Measurements from ENCODE around the gene GATA5.
A peak's percentile ranks its signal among the peaks of the same experiment; 100 is the strongest.
"Not testable (repeated sequence)": the region's sequence is repeated elsewhere in the genome, so short reads cannot be mapped to it uniquely, and the experiment has no call there.

Gene GATA5

DNA sequence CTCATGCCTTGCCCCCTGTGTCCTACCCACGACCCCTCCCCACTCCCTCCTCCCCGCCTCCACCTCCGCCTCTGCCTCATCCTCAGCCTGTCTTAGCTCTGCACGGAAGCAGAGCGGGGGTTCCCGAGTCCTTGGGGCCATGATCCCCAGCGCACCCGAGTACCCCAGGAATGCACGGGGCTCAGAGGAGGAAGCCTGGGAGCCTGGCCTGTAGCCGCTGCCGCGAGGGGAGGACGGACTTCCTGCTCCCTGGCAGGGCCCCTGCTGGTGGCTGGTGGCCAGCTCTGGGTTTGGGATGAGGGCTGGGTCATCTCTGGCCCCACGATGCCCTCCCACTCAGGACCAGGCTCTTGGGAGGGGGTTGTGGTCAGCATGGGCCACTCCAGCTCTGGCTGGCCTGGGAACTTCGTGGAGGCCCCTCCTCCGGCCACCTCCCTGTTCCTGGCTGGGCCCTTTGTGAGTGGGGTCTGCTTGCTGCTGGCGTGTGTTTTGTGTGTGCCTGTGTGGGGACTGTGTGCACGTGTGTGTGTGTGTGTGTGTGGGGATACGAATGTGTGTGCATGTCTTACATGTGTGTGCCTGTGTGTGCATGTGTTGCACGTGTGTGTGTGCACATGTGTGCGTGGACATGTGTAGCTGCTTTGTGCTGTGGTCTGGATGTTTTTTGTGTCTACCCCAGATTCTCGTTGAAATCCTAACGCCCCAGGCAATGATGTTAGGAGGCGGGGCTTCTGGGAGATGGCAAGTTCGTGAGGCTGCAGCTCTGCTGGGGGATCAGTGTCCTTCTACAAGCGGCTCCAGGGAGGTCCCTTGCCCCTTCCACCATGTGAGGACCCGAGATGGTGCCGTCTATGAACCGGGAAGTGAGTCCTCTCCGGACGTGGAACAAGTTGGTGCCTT lies 47.1 kb downstream of the GATA5 start:
- no peak for DNase-seq

DNA sequence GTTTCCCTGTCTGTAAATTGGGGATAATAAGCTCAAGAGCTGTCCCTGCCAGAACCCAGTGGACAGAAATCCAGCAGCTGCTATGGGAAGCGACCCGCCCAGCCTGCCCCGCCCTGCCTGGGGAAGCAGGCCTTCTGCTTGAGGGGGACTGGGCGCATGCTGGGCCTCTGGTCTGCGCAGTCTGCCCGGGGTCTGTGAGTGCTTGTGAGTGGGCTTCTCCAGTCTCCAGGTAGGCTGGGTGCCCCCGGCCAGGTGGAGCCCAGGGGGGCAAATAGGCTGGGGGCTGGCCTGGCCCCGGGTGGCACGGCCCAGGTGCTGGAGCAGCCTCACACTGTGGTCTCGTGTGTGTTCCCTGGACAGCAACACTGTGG lies 47.8 kb downstream of the GATA5 start:
- DNase-seq: no peak

DNA sequence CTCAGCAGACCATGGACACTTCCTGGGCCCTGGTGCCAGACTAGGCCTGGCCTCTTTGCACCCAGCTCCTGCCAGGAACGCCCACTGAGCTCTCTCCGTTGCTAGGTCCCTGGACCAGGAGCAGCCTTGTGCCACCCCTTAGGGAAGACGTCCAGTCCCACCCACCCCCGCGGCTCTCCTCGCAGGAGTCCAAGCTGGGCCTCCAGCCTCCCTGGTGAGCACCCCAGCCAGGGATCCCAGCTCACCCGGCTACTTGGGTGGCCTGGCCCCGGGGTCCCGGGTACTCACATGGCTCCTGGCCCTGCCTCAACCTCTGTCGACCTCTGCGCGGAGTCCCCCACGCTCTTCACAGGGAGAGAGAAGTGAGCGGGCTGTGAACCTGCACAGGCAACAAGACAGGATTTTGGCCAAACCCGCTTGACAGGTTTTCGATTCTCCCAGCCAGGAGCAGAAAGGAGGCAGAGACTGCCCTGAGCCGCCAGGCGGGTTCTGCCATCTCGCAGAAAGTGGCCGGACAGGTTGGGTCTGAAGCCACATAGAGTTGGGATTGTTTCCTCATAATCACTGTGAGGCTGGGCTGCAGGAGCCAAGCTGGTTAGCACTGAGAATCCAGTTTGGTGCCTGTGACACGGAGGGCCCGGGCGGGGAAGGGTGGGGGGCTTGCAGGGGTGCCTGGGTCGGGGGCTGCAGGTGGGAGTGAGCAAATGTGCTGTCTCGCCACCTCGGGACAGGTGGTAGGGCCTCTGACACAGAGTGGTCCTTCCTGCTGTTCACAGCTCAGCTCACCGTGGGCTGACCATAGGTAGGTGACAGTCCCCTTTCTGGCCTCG lies 48.4 kb downstream of the GATA5 start, which contains the start of gene RBBP8NL:
RBBP8NL (minus strand) TSS at position 368 of the 830 bp plus-strand sequence. CDS start 7,892 bp downstream, outside the sequence.
- DNase-seq: no peak

DNA sequence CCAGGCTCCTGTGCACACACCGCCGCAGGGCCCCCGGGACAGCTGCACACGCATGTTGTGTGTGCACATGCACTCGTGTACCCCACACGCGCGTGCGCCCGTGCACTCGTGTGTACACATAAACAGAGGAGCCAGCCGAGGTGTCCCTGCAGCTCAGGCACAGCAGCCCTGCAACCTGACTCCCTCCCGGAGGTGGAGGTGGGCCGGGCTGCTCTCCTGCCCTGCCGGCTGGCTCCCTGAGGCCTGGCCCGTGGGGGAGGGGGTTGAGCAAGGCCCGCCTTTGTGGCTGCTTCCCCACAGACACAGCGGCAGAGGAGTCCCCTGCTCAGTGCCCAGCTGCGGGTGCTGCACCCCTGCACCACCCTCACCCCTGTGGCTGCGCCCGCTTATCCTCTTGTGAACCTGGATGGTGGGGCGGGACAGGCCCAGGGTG lies 49.1 kb downstream of the GATA5 start:
- DNase-seq: no peak

DNA sequence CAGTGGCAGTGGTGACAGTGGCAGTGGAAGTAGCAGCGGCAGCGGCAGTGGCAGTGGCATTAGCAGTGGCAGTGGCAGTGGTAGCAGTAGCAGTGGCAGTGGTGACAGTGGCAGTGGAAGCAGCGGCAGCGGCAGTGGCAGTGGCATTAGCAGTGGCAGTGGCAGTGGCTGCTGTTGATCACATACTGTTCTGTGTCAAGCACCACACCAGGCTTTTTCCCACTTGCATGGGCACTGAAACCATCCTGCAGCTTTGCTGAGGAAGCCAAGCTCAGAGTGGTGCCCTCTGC lies 49.8 kb downstream of the GATA5 start:
- DNase-seq: not testable (repeated sequence)

DNA sequence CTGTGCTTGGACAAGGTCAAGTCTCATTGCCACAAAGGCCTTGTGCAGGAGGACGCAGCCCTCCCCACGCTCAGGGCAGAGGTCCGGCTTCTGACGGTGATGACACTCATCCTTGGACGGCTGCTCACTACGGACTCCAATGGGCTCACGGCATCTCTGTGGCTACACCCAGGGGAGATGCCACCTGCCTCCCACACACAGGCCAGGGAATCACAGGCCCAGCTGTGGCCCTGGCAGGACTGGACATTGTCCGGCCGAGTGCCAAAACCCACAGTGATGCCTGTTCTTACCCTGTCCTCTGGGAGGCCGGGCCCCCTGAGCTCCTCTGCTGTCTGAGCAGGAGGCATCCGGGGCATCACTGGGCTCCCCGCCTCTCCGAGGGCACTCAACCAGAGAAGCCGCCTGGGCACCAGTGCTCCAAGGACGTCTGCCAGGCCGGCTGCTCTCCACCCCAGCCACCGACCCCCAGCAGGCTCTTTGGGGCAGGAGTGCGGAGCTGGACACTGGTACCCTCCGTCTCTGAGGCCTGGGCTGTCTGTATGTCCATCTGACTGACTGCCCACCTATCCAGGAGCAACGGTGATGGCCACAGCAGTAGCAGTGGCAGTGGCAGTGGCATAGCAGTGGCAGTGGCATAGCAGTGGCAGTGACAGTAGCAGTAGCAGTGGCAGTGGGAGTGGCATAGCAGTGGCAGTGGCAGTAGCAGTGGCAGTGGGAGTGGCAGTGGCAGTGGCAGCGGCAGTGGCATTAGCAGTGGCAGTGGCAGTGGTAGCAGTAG lies 50.3 kb downstream of the GATA5 start:
- DNase-seq: no peak

DNA sequence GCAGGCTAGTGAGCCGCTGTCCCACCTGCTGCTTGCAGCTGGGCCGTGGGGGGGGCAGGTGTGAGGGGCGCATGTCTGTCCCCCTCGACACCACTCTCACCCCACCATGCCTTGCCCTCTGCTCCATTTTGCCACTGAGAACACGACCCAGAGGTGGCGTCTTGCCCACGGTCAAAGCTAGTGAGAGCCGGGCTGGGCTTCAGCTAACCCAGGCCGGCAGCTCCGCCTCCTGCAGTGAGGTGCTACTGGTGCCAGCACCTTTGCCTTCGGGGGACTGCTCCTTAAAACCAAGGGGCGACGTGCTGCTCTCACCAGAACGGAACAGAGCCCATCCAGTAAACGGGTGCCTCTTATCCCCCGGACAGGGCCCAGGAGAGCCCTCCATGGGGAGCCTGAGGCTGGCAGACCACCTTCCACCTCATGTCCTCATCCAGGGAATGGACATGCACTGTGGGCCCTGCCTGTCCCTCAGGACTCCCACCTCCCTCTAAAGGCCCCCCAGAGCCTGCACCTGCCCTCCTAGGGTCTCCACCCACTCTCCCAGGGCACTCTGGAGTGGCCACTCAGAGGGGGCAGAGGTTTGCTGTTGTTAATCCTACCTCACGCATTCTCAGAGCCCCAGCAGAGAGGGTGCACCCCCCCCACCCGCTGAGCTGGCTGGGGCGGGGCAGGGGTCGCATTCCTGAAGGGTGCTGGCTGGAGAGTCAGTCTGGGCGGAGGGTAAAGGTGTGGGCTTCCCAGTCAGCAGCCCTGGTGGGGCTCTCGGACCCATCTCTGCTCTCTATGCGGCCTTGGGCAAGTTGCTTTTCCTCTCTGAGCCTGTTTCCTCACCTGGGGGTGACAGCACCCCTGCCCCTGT lies 51.3 kb downstream of the GATA5 start:
- no peak for DNase-seq

DNA sequence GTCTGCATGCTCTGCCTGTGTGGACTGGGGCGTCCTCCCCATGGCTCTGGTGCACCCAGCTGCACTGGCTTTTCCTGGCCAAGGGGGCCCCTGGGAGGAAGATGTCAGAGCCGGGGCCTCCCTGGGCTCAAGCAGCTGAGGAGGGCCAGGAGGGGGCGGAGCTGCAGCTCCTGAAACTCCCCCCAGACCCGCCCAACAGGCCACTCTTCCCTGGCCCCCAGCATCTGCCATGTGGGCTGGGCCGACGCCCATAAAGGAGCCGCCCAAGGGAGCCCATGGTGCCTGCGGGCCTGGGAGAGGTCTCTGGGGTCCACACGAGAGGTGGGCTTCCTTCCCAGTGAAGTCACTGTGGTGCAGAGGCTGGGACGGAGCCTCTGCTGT lies 52.5 kb downstream of the GATA5 start:
- DNase-seq: no peak

DNA sequence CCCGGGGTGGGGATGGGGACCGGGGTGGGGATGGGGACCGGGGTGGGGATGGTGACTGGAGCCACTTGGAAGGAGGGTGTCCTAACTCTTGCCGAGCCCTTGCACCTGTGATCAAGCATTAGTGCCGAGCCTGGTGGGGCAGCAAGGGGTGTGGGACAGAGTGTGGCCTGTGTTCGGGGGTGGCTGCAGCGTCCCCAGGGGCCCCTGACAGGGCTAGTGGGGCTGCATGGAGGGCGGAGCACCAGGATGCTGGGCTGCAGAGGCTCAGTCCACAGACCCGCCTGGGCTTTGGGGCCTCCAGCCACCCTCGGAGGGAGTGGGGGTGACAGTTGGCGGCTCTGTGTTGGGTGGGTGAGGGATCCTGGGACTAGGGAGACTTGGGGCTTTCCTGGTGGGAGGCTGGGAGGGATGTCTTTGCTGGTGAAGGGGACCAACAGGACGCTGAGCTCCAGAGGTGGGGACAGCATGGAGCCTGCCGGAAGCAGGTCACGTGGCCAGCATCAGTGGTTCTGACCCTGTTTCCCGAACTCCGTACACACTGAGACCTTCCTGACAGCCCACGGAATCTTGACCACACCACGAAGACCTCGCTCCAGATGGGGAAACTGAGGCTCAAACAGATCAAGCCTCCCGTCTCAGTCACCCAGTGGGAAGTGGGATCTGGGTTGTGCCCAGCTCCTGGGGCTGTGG lies 53.0 kb downstream of the GATA5 start:
- DNase-seq: no peak

DNA sequence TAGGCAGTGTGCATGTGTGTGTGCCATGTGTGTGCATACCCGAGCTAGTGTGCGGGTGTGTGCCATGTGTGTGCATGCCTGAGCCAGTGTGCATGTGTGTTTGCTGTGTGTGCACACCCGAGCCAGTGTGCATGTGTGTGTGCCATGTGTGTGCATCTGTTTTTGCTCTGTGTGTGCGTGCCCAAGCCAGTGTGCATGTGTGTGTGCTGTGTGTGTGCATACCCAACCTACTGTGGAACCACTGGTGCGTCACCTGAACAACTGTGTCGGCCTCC lies 54.1 kb downstream of the GATA5 start:
- no peak for DNase-seq

DNA sequence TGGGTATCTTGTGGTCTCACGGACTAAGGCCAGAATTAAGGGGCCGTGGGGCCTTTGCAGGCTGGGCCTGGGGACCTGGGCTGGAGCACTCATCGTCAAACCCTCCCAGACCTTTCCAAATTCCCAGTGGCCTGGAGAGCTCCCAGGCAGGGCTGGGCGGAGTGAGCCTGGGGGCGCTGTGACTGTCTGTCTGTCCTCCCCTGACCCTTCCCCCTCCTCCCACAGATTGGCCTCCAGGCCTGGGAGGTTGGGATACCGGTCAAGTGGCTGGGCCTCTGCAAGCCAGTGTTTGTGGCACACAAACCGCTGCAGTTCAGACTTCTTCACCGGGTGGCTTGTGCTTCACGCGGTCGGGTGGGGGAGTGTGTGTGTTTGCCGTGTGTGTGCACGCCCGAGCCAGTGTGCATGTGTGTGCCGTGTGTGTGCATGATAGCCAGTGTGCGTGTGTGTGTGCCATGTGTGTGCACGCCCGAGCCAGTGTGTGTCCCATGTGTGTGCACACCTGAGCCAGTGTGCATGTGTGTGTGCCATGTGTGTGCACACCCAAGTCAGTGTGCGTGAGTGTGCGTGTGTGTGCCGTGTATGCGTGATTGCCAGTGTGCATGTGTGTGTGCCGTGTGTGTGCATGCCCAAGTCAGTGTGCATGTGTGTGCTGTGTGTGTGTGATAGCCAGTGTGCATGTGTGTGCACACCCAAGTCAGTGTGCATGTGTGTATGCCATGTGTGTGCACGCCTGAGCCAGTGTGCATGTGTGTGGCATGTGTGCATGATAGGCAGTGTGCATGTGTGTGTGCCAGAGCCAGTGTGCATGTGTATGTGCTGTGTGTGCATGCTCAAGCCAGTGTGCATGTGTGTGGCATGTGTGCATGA lies 54.7 kb downstream of the GATA5 start:
- no peak for DNase-seq

DNA sequence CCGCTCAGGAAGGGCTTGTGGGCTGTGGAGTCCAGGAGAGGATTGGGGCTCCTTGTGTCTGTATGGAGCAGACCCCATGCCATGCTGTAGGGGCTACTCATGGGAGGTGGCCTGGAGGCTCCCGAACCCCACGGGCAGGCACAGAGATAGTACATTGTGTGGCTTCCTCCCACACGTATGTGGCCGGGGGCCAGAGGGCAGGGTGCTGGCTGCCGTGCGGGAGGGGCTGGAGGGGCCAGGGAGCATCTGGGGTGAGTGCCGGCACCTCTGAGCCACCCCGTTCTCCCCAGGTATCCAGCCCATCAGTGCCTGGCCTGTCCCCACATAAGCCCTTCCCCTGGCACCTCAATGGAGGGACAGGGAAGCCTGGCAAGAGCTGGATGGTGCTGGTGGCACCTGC lies 56.0 kb downstream of the GATA5 start:
- no peak for DNase-seq

DNA sequence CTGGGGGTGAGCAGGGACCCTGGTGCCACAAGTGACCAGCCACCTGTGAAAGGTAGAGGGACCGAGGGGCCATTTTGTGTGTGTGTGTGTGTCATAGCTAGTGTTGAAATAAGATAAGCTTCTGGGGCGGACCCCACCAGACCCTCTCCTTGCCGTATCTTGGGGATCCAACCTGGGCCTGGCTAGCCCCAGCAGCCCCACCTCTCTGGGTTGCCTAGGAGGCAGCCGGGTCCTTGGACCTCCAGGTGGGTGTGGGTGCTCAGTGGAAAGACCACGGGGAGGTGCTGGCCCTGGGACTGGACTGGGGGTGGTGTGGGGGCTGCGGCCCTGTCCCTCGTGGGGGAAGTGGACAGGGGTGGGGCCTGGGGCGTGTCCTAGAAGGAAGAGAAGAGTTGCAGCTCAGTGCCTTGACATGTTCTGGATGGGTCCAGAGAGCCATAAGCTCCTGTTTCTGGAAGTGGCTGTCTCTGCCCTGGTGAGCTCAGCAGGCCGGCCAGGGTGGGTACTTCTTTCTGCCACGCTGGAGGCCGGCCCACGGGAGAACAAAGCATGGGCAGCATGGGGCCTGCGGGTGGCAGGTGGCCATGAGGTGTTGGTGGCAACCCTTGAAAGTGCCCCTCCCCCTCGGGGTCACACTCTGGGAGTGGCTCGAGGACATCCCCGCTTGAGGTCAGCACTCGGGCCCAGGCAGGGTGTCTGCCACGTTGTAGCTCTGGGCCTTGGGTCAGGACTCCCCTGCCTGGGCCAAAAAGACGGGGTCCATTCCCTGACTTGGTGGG lies 56.9 kb downstream of the GATA5 start:
- DNase-seq: no peak

DNA sequence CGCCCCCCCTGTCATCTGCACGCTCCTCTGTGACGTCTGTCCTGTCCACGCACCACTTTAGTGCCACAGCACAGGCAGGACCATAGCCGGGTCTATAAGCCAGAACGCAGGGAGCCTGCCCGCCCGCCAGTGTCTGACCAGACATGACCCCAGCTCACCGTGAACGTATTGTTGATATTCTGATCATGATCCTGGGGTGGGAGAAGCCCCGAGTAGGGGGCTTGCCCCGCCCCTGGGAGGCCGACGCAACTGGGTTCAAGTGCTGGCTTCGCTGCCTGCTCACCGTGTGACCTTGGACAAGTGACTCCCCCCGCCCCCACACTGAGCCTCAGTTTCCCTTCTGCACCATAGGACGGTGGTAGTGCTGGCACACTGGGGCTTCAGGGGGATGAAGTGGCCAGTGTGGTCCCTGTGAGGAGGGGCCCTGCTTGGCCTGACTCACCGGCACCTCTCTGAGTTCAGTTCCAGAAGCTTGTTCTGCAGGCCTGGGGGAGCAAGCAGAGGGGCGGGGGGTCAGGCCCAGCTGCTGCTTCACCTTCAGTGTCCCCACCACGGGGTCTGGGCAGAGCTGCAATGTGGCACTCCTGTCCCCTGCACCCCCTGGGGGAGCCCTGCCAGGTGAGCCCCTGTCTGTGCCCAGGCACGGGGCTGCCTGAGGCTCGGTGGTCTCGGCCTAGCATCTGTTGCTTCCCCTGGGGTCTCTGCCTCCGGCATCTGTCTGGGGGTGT lies 57.6 kb downstream of the GATA5 start:
- DNase-seq: no peak

DNA sequence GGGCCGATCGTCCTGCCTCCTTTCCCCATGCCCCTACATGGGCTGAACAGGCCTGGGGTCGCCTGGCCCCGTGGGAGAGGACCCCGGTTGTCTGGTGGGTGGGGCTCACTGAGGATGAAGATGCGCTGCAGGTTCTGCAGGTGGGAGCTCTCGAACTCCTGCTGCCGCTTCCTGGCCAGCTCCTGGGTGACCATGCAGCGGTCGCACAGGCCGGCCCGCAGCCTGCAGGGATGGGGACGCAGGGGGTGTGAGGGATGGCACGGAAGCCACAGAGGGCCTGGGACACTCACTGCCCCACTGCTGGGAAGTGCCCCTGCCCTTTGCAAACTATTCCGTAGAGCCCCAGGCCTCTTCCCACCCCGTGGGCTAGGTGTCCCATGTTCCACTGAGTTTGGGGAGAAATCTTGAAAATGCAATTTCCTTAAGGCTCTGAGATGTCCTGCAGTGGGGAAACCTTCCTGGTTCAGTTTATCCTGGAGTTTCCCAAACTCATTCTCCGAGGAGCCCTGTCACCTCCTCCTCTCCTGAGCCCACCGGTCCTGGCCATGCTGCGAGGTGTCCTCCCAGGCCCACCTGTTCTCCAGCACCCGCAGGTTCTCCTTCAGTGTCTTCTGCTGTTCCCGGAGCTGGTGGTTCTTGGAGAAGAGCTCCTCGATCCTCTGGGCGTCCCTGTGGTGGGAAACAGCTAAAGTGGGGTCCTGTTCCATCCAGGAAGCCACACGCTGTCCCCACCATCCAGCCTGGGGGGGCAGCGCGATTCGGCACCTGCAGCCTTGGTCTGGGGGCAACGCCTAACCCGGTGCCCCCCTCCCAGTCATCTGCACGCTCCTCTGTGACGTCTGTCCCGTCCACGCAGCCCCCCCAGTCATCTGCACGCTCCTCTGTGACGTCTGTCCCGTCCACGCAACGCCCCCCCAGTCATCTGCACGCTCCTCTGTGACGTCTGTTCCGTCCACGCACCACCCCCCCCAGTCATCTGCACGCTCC lies 58.9 kb downstream of the GATA5 start:
- DNase-seq: no peak

DNA sequence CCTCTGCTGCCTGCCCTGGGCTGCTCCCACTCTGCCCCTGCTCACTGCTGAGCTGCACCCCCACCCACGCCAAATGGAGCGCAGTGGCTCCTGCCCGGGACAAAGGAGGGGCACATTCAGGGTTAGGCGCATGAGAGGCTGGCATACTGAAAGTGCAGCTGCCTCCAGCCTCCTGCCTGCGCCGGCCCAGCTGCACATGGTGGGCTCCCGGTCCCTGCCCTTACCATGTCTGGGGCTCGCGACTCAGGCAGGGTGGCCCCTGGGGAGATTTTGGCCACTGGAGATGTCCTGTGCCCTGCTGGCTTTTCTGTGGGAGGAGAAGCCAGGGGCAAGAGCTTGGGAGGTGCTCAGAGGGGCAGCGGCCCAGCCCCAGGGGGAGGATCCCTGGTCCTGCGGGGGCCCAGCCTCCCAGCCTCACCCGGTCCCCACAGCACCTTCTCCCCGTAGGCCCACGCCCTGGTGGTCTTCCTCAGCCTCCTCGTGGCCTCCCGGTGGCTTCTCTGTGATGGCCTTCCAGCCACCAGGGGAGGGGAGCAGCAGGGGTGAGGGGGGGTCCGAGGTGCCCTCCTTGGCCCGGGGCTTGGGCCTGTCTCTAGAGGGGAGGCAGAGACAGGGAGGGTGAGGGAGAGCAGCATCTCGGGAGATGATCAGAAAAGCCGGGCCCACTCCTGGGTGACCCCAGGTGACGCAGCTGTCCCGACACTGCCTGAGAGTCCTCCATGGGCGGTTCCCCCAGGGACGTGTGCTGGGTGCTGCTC lies 60.3 kb downstream of the GATA5 start:
- DNase-seq: no peak

DNA sequence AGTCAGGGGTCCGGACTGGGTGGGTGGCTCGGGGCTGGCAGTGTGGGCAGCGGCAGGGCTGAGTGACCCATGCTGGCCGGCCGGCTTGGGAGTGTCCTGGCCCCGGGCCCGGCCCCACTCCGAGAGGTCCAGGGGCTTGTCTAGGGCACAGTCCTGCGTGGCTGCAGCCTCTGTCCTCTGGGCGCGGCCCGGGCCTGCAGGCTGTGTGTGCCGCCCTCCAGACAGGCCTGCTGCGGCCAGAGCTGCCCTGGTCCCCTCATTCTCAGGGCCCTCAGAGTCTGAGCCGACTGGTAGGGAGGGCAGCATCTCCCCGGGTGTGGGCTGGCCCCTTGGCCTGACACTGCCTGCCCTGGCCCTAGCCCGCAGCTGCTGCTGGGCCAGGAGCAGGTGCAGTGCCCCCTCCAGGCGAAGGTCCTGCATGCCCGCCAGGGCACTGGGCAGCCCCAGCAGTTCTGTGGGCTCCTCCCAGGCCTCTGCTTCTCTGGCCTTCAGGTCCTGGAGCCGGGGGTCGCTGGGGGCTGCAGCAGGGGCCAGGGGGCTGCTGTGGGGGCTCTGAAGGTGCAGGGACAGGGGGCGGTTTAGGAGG lies 61.8 kb downstream of the GATA5 start:
- DNase-seq: peak in 1 of 2 experiments; percentile 77
